Cardiac muscle cell (in vitro differentiated cells and primary cell): Measurements from ENCODE around the gene EED. TPM values are rescaled to one million over a fixed set of nuclear protein-coding genes. Genes with fewer than 3 reads are reported as not detected.
A peak's percentile ranks its signal among the peaks of the same experiment; 100 is the strongest.
"Not testable (repeated sequence)": the region's sequence is repeated elsewhere in the genome, so short reads cannot be mapped to it uniquely, and the experiment has no call there.

ENCODE experiments used
- DNase-seq, 2 donors: peaks; one replicate each; pipeline versions ENCODE4 v3.0.0 to v3.0.0-alpha.2; 2010 to 2017; ENCODE audit warnings: low read depth in 1 of 2, low spot score in 1 of 2
- H3K27ac ChIP-seq: fragments of 200-600 bp; sonication (generic); 2 replicates; pipeline ENCODE4 v1.5.1; 2016
- H3K27me3 ChIP-seq: fragments of 200-600 bp; sonication (generic); 2 replicates; pipeline ENCODE4 v1.6.0; 2016; ENCODE audit warnings: control low read depth
- H3K36me3 ChIP-seq: fragments of 200-600 bp; sonication (generic); 2 replicates; pipeline ENCODE4 v1.5.1; 2016; ENCODE audit warnings: control low read depth
- H3K4me1 ChIP-seq: fragments of 200-600 bp; sonication (generic); 2 replicates; pipeline ENCODE4 v1.8.1; 2017; ENCODE audit warnings: low read depth, mild to moderate bottlenecking, mixed run types
- H3K4me3 ChIP-seq: fragments of 200-600 bp; sonication (generic); 2 replicates; pipeline ENCODE4 v1.5.1; 2016; ENCODE audit warnings: mild to moderate bottlenecking
- H3K9me3 ChIP-seq: fragments of 200-600 bp; sonication (generic); 2 replicates; pipeline ENCODE4 v1.5.1; 2017; ENCODE audit warnings: low read depth, mild to moderate bottlenecking, control low read depth
- CTCF ChIP-seq: IDR thresholded peaks from 2 replicates; pipeline ENCODE4 v1.5.1; 2012; ENCODE audit warnings: low read depth, mild to moderate bottlenecking, low read length
- polyA plus RNA-seq: library from polyadenylated mRNA; unstranded; fragments of >200 nt; fragmentation: Nextera tagmentation; extraction: Ambion mirVana; gene quantifications from 2 replicates; pipeline ENCODE4 v1.2.1, GENCODE V29; 2016
- total RNA-seq: library from RNA; depleted of rRNA; stranded (reverse); fragments of >200 nt; gene quantifications from 2 replicates; pipeline ENCODE4 v1.2.3, GENCODE V29; 2016

EED gene
- total and polyA plus RNA-seq, 2 experiments from 2014 or later, result 24.0 to 30.1 TPM

DNA sequence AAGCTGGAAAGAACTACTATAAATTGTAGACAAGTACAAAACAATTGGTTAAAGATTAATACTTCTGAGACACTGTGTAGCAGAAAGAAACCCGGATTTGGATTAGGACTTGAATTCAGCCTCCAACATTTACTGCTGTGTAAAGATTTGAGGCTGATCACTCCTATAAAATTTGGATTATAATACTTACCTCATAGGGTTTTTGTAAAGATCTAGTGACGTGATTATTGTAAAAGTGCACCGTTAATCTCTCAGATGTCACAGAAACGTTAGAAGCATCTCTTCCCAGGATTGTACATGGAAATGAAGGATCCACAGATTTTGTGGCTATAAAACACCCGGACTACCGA lies 57.2 kb downstream of the EED start:
- Histone ChIP-seq H3K27me3 (peaks cover 4% of the 10 kb centered on the region), H3K4me1 (no peaks in the 10 kb centered on the region), H3K9me3 (no peaks in the 10 kb centered on the region), H3K36me3 (no peaks in the 10 kb centered on the region), H3K4me3 (peak overlapping the region; percentile 91), H3K27ac (no peak overlapping the region)
- no peak for TF ChIP-seq CTCF
- no peak for DNase-seq

GRCh38 chr11:86302092-86302793 lies 57.7 kb downstream of the EED start, which contains the start of gene HIKESHI:
Gene HIKESHI (plus strand): TSS chr11:86302240. CDS start chr11:86302449, 209 bp downstream.
- H3K9me3 ChIP-seq, result no peaks in the 10 kb centered on the region

DNA sequence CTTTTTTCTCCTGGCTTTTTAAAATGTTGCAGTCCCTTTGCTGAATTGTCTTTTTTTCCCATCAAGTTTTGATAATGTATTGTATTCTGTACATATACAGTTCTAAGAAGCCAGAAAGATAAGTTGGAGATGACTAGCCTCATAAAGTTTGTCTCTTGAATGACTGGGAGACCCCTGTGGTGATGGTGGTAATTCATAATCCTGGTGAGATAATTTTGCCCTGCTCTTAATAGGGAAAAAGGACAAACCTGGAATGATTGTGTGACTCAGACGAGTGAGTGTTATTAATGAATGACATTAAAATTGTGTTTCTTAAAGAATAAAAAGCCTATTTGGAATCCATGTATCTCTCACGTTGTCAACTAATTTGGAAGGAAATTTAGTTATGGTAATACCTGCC lies 58.7 kb downstream of the EED start:
- peak overlapping the region; percentile 91 for H3K4me3 ChIP-seq
- no peak for DNase-seq
- TF ChIP-seq CTCF, result no peak
- H3K36me3 ChIP-seq, result no peaks in the 10 kb centered on the region
- H3K4me1 ChIP-seq, result no peaks in the 10 kb centered on the region
- H3K27ac ChIP-seq, result no peak overlapping the region
- H3K27me3 ChIP-seq, result peaks cover 4% of the 10 kb centered on the region
- no peaks in the 10 kb centered on the region for H3K9me3 ChIP-seq

More at GRCh38 chr11:86302092-86302793, 57.7 kb downstream of the EED start, which contains the start of gene HIKESHI:
- no peak for TF ChIP-seq CTCF
- no peaks in the 10 kb centered on the region for H3K4me1 ChIP-seq
- no peaks in the 10 kb centered on the region for H3K36me3 ChIP-seq
- peaks cover 4% of the 10 kb centered on the region for H3K27me3 ChIP-seq
- H3K27ac ChIP-seq, result peak within 1 kb of the TSS; percentile 91
- peak; percentile 97 to 98 for DNase-seq
- peak within 1 kb of the TSS; percentile 91 for H3K4me3 ChIP-seq

DNA sequence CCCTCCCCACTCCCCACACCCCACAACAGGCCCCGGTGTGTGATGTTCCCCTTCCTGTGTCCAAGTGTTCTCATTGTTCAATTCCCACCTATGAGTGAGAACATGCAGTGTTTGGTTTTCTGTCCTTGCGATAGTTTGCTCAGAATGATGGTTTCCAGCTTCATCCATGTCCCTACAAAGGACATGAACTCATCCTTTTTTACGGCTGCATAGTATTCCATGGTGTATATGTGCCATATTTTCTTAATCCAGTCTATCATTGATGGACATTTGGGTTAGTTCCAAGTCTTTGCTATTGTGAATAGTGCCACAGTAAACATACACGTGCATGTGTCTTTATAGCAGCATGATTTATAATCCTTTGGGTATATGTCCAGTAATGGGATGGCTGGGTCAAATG lies 64.2 kb downstream of the EED start:
- H3K4me3 ChIP-seq, H3K9me3 ChIP-seq, H3K27ac ChIP-seq, H3K4me1 ChIP-seq, H3K36me3 ChIP-seq, H3K27me3 ChIP-seq, DNase-seq: not testable (repeated sequence)

DNA sequence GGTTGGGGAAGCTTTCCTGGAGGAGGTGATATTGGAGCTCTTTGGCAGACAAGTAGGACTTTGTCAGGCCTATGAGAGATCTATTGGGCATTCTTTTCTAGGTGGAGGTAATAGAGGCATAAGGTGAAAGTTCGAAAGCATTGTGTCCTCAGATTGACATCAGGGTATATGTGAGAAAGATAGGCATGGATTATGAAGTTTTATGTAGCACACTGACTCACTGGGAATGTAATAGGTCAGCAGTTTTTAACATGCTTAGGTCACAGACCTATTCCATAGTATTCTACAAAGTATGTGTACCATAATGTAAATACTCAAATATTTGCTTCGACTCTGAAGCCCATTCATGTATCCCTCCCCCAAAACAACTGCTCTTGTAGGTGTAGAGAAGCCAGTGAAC lies 69.2 kb downstream of the EED start:
- no peaks in the 10 kb centered on the region for H3K9me3 ChIP-seq
- peaks cover 7% of the 10 kb centered on the region for H3K36me3 ChIP-seq
- H3K4me3 ChIP-seq, result no peak overlapping the region
- no peak for DNase-seq
- TF ChIP-seq CTCF, result no peak
- no peak overlapping the region for H3K27ac ChIP-seq
- H3K27me3 ChIP-seq, result no peaks in the 10 kb centered on the region
- no peaks in the 10 kb centered on the region for H3K4me1 ChIP-seq

GRCh38 chr11:86314636-86315035 lies 70.1 kb downstream of the EED start:
- TF ChIP-seq CTCF, result no peak
- no peak for DNase-seq
- H3K27ac ChIP-seq, result no peak overlapping the region
- H3K36me3 ChIP-seq, result peaks cover 7% of the 10 kb centered on the region
- H3K4me3 ChIP-seq, result no peak overlapping the region
- no peaks in the 10 kb centered on the region for H3K4me1 ChIP-seq
- no peaks in the 10 kb centered on the region for H3K27me3 ChIP-seq
- H3K9me3 ChIP-seq, result no peaks in the 10 kb centered on the region

Other genes with a start within 250 kb of the EED start
- 110 TPM in 2 replicates for gene PICALM, start 175.7 kb upstream of the EED start, total RNA-seq
- 49.9 and 50.4 TPM in 2 replicates for gene PICALM, start 175.7 kb upstream of the EED start, polyA plus RNA-seq
- 39.8 and 55.8 TPM in 2 replicates for gene HIKESHI, start 57.5 kb downstream of the EED start, total RNA-seq
- gene HIKESHI, start 57.5 kb downstream of the EED start, polyA plus RNA-seq, result 98.4 and 111 TPM in 2 replicates
- 2.2 and 3.2 TPM in 2 replicates for gene CCDC81, start 130.1 kb downstream of the EED start, total RNA-seq
- gene CCDC81, start 130.1 kb downstream of the EED start, polyA plus RNA-seq, result 1.1 and 2.6 TPM in 2 replicates